Daoy (cell line): Measurements from ENCODE around the gene OR1B1. TPM values are rescaled to one million over a fixed set of nuclear protein-coding genes. Genes with fewer than 3 reads are reported as not detected.
"Not testable (repeated sequence)": the region's sequence is repeated elsewhere in the genome, so short reads cannot be mapped to it uniquely, and the experiment has no call there.

Source experiments
- DNase-seq: peaks from one replicate; pipeline ENCODE4 v3.0.0-alpha.2; 2015; ENCODE audit warnings: low read depth
- total RNA-seq: library from RNA; depleted of rRNA; stranded (reverse); fragments of >200 nt; shearing (Covaris generic); gene quantifications from 2 replicates; pipeline ENCODE4 v1.2.3, GENCODE V29; 2014; rRNA removed

OR1B1 gene
- not detected in 2 replicates for total RNA-seq

GRCh38 chr9:122657527-122657926 is at the start of gene OR1B1:
OR1B1 (minus strand) TSS chr9:122657627.
- DNase-seq = no peak

- no peak for DNase-seq
These were observed 38.3 kb upstream of the OR1B1 start for GRCh38 chr9:122695696-122696095.

GRCh38 chr9:122684851-122685250 is 27.4 kb upstream of the OR1B1 start:
- no peak for DNase-seq

GRCh38 chr9:122672481-122672880 is 15.1 kb upstream of the OR1B1 start:
- DNase-seq = no peak

GRCh38 chr9:122661416-122661815 is 4.0 kb upstream of the OR1B1 start, which contains the start of gene OR1L1:
OR1L1 (plus strand) TSS chr9:122661716; CDS start chr9:122661716, 0 bp downstream.
- no peak for DNase-seq

GRCh38 chr9:122656378-122656777 is 1.0 kb downstream of the OR1B1 start:
- DNase-seq = no peak

GRCh38 chr9:122642226-122642625 is 15.2 kb downstream of the OR1B1 start:
- DNase-seq = no peak

- no peak for DNase-seq
These were observed 37.4 kb downstream of the OR1B1 start for GRCh38 chr9:122619996-122620395.

- no peak for DNase-seq
These were observed 43.1 kb downstream of the OR1B1 start, which contains the start of gene OR1Q1 for GRCh38 chr9:122614362-122614761. OR1Q1 (plus strand) TSS chr9:122614738; CDS start chr9:122614738, 0 bp downstream.

- no peak for DNase-seq
These were observed 47.6 kb downstream of the OR1B1 start for GRCh38 chr9:122609804-122610203.

- no peak for DNase-seq
These were observed 50.8 kb downstream of the OR1B1 start for GRCh38 chr9:122606587-122606986.

- no peak for DNase-seq
These were observed 51.7 kb downstream of the OR1B1 start for GRCh38 chr9:122605691-122606090.

- not testable (repeated sequence) for DNase-seq
These were observed 74.1 kb downstream of the OR1B1 start, which contains the start of gene OR1L8 for GRCh38 chr9:122583284-122583683. OR1L8 (minus strand) TSS chr9:122583384; CDS start chr9:122568477, 14,907 bp downstream.

GRCh38 chr9:122580360-122580759 is 77.1 kb downstream of the OR1B1 start:
- DNase-seq = peak; percentile 8

- no peak for DNase-seq
These were observed 77.6 kb downstream of the OR1B1 start for GRCh38 chr9:122579874-122580273.

Other genes with a start within 250 kb of the OR1B1 start
- not detected in 2 replicates for gene OR1J1, start 179.7 kb downstream of the OR1B1 start, total RNA-seq
- gene OR1J2, start 146.8 kb downstream of the OR1B1 start, total RNA-seq = not detected in 2 replicates
- gene OR1J4, start 138.5 kb downstream of the OR1B1 start, total RNA-seq = not detected in 2 replicates
- gene OR1N1, start 130.3 kb downstream of the OR1B1 start, total RNA-seq = not detected in 2 replicates
- not detected in 2 replicates for gene OR1N2, start 104.5 kb downstream of the OR1B1 start, total RNA-seq
- not detected in 2 replicates for gene OR1L8, start 74.2 kb downstream of the OR1B1 start, total RNA-seq
- gene OR1Q1, start 42.9 kb downstream of the OR1B1 start, total RNA-seq = not detected in 2 replicates
- not detected in 2 replicates for gene OR1L1, start 4.1 kb upstream of the OR1B1 start, total RNA-seq
- gene OR1L3, start 17.5 kb upstream of the OR1B1 start, total RNA-seq = not detected in 2 replicates
- gene OR1L4, start 66.4 kb upstream of the OR1B1 start, total RNA-seq = not detected in 2 replicates
- not detected in 2 replicates for gene OR1L6, start 84.7 kb upstream of the OR1B1 start, total RNA-seq
- not detected in 2 replicates for gene OR5C1, start 131.3 kb upstream of the OR1B1 start, total RNA-seq
- not detected in 2 replicates for gene OR1K1, start 142.5 kb upstream of the OR1B1 start, total RNA-seq
- gene PDCL, start 171.0 kb upstream of the OR1B1 start, total RNA-seq = 39.7 and 41.4 TPM in 2 replicates
- 35.9 and 36.3 TPM in 2 replicates for gene RC3H2, start 247.7 kb upstream of the OR1B1 start, total RNA-seq